HG02571 (cell line): ENCODE measurements around the gene CLPTM1.

Experiments
- ATAC-seq: cut with Tn5 transposase; IDR thresholded peaks from one replicate; pipeline ENCODE4 v1.9.1; 2021; ENCODE audit warnings: mild to moderate bottlenecking, moderate library complexity; ENCODE audit not compliant: unreplicated experiment

CLPTM1 gene

DNA sequence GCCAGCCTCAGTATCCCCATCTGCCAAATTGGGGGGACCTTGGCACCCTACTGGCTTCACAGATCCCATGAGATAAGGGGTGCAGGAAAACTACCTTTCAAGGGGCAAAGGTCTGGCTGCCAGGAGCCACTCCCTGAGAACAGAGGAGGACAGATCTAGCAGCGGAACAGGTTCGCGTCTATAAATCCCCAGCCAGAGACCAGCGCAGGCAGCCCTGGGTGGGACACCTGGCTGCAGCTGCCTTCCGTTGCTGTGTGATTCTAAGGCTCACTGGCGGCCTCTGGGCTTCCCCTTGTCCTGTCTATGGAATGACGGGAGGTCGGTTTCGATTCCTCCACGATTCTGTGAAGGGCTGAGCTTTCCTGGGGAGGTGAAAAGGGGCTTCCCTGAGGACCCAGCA is 53.4 kb downstream of the CLPTM1 start:
- ATAC-seq: no peak

DNA sequence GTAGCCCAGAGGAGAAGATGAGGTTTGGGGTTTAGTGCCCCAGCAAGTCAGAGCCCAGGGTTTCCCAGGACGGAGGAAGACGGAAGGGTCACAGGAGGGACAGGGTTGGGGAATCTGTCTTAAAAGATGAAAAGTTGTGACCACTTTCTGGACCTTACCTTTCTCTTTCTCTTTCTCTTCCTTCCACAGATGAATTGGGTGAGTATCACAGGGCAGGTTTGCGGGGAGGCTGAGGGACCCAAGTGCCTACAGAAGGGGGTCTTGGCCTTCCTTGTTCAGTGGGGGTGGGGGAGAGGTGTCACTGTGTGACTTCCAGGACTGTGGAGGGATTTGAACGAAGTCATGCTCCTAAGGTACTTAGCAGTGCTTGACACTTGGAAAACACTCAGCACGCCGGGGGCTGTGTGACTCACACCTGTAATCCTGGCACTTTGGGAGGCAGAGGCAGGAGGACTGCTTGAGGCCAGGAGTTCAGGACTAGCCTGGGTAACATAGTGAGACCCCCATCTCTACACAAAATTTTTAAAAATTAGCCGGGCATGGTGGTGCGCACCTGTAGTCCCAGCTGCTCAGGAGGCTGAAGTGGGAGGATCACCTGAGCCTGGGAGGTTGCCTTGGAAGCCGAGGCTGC is 54.6 kb downstream of the CLPTM1 start:
- no peak for ATAC-seq

DNA sequence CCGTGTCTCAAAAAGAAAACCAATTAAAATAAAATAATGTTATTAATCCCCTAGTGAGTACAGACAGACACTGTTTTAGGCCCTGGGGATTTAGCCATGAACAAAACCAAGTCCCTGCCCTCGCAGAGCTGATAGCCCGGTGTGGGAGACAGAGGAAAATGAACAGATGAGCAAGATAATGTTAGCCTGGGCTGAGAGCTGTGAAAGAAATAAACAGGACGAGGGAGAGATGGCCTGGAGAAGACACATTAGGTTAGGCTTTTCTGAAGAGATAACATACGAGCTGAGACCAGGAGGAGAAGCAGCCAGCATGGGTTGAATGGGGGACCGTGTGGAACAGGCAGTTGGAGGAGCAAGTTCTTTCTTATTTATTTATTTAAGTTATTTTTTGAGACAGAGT is 55.1 kb downstream of the CLPTM1 start:
- no peak for ATAC-seq

DNA sequence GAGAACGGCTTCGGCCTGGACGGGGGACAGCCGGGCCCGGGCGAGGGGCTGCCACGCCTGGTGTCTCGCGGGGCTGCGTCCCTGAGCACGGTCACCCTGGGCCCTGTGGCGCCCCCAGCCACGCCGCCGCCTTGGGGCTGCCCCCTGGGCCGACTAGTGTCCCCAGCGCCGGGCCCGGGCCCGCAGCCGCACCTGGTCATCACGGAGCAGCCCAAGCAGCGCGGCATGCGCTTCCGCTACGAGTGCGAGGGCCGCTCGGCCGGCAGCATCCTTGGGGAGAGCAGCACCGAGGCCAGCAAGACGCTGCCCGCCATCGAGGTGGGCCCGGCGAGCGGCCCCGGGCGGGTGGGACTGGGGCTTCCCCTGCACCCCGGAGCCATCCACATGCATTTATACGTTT is 56.8 kb downstream of the CLPTM1 start:
- ATAC-seq: no peak

DNA sequence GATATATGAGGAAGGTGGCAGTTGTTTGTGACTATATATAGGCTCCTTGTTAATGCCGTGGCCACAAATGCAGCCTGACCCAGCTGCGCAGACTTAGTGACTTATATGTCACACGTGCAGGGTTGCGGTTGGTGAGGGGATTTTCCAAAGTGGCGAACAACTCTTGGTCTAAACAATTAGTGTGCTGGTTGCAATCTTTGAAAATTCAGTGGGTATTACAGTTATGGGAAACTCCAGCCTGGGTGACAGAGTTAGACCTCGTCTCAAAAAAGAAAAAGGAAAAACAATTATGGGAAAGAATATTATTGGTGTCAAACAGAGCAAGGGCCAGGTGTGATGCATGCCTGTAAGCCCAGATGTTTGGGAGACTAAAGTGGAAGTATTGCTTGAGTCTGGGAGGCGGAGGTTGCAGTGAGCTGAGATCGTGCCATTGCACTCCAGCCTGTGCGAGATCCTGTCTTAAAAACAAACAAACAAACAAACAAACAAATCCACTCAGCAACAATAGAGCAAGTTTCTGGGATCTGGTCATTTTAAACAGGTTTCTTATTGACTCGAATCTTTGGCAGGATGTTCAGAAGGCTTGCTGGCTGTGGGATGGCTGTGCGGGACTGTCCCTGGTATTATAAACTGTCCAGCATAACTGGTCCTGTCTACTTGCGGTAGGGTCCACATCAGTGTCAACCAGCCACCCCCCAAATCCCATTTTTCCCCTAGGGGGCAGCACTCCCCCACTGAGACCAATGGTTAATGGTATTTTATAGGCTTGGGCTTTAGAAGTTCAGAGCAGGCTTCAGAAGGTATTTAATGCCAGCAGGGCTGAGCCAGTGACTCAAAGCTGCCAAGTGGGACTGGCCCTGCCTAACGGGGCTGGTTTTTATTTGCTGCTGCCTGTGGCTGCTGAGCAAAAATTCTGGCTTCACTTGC is 61.5 kb downstream of the CLPTM1 start:
- peak; percentile 69 for ATAC-seq

DNA sequence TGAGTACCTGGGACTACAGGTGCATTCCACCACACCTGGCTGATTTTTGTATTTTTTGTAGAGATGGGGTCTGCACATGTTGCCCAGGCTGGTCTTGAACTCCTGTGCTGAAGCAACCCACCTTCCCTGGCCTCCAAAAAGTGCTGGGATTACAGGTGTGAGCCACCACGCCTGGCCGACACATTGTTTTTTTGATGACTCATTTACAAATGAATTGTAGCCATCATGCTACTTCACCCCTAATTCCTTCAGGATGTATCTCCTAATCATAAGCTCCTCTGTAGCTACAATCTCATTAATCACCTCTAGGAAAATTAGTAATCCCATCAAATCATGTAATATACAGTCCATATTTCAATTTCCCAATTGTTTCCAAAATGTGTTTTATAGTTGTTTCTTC is 64.0 kb downstream of the CLPTM1 start:
- ATAC-seq: no peak

DNA sequence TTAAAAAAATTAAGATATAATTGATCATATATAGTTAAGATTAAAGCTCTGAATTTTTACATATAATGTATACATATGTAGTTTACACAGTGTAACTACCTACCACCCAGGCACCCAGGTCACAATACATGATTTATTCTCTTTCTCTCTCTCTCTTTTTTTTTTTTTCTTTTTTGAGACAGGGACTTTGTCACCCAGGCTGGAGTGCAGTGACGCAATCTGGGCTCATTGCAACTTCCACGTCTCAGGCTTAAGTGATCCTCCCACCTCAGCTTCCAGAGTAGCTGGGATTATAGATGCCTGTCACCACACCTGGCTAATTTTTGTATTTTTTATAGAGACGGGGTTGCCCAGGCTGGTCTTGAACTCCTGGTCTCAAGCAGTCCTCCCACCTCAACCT is 64.9 kb downstream of the CLPTM1 start:
- ATAC-seq: no peak

DNA sequence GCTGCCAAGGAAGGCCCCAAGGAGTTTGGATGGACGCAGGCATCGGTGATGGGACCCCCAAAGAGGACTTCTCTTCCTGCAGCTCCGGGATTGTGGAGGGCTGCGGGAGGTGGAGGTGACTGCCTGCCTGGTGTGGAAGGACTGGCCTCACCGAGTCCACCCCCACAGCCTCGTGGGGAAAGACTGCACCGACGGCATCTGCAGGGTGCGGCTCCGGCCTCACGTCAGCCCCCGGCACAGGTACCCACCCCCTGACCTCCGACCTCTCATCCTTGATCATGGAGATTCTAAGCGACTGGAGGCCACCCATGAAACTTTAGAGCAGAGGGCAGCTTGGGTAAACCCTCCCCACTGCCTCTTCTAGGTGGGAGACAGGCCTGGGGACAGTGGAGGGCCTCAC is 66.8 kb downstream of the CLPTM1 start:
- no peak for ATAC-seq

DNA sequence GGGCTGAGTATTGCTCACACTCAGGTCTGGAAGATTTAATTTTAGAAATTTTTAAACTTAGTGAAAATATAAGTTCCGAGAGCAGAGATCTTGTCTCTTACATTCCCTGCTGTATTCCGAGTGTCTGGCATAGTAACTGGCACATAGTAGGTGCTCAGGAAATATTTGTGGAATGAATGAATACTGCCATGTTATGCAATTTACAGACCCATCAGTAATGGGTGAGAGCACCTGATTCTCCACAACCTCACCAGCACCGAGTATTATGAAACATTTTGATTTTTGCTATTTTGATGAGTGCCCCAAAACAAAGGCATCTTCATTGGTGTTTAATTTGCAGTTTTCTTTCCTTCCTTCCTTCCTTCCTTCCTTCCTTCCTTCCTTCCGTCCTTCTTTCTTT is 67.9 kb downstream of the CLPTM1 start:
- no peak for ATAC-seq

DNA sequence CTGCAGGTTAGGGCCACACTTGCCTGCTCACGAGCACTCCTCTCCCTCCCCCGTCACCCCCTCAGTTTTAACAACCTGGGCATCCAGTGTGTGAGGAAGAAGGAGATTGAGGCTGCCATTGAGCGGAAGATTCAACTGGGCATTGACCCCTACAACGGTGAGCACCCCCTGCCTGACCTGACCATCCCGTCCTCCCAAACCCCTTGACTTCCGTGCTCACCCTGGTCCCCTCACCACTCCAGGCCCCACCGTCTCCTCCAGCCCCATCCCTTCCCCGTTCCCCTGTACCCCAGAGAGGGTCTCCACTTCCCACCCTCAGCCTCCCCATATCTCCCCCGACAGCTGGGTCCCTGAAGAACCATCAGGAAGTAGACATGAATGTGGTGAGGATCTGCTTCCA is 70.1 kb downstream of the CLPTM1 start:
- no peak for ATAC-seq

DNA sequence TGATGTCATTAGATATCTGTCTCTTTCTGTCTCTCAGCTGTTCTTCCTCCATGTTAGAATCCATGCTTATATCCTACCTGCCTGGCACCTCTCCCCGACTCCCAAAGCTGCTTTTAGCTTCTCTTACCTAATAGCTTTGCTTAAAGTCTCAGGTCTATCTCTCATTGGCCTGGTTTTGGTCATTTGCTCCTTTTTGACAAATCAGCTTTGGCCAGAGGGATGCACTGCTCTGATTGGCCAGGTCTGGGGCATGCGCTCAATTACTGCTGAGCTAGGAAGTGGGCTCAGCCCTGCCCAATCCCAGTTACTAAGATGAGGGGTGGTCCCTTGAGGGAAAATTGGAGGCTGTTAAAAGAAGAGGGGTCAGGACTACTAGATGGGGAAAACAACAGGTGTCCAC is 72.2 kb downstream of the CLPTM1 start:
- ATAC-seq: no peak

DNA sequence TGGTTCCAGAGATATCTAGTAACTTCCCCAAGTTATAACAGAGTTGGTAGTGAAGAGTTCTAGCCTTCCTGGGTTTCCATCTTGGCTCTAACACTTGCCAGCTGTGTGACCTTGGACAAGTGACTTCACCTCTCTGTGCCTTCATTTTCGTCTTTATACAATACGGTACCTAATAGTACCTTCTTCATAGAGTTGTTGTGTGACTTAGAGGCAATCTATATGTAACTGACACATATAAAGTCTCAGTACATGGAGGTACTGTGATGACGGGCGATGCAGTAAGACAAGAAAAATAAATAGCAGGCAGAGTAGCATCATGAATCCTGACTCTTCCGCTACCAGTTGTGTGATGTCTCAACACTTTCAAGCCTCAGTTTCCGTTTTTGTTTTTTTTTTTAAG is 75.6 kb downstream of the CLPTM1 start:
- no peak for ATAC-seq

DNA sequence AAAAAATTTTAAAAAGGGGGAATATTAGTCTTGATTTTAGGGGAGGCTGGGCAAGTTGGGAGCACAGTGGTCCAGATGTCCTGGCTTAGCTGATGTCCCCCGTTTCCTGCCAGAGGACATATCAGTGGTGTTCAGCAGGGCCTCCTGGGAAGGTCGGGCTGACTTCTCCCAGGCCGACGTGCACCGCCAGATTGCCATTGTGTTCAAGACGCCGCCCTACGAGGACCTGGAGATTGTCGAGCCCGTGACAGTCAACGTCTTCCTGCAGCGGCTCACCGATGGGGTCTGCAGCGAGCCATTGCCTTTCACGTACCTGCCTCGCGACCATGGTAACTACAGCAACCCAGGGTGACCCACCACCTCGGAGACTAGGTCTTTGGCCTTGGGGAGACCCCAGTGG is 77.2 kb downstream of the CLPTM1 start:
- ATAC-seq: no peak

DNA sequence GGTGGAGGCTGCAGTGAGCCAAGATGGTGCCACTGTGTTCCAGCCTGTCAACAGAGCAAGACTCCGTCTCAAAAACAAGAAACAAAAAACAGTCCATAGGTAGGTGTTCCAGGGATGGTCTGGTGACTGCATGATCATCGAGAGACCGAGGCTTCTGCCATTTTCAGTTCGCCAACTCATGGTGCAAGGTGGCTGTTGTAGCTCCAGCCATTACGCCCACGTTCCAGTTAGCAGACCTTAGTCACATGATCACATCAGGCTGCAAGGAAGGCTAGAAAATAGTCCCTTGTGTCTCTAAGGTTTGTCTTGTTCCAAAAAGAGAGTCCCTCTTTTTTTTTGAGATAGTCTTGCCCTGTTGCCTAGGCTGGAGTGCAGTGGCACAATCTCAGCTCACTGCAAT is 80.6 kb downstream of the CLPTM1 start:
- no peak for ATAC-seq

DNA sequence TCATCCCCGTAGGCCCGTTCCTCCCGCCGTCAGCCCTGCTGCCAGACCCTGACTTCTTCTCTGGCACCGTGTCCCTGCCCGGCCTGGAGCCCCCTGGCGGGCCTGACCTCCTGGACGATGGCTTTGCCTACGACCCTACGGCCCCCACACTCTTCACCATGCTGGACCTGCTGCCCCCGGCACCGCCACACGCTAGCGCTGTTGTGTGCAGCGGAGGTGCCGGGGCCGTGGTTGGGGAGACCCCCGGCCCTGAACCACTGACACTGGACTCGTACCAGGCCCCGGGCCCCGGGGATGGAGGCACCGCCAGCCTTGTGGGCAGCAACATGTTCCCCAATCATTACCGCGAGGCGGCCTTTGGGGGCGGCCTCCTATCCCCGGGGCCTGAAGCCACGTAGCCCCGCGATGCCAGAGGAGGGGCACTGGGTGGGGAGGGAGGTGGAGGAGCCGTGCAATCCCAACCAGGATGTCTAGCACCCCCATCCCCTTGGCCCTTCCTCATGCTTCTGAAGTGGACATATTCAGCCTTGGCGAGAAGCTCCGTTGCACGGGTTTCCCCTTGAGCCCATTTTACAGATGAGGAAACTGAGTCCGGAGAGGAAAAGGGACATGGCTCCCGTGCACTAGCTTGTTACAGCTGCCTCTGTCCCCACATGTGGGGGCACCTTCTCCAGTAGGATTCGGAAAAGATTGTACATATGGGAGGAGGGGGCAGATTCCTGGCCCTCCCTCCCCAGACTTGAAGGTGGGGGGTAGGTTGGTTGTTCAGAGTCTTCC is 82.4 kb downstream of the CLPTM1 start:
- no peak for ATAC-seq

DNA sequence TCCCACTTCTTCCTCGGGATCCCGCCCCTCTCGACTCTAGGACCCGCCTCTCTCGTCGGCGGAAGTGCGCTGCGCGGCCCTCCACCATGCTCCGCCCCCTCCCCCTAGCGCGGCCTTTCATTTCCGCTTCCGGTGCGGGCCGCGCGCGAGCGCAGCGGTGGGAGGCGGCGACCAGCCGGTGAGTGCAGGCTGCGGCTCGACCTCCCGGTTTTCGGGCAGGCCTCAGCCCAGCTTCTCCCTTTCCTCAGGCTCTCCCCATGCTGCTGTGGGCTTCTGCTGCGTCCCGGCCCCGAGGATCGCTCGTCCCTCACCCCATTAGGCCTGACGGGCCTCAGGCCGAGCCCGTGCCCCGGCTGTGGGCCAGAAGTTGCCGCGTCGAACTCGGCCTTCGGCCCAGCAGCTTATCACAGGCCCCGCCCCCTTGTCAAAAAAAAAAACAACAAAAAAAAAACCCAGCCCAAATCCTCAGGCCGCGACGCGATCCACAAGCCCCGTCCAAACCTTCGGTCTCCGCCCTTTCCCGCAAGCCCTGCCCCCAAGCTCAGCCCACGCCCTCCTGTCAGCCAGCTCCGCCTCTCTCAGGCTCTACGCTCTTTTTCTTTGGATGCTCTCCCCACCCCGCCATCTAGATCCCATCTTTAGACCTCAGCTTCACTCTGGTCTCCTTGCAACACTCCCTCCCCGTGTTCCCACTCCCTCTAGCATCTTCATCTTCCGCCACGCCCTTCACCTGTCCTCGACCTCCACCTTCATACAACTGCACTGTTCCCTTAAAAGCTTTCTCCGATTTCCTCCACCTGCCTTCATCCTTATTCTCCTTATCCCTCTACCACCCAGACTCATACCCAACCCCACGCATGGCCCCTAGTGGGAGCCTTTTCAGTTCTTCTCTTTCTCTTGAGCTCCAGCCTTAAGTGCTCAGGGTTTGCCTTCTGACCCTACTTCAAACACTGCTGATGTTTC is 84.0 kb downstream of the CLPTM1 start, which contains the start of gene CLASRP:
Gene CLASRP, plus strand, starts transcription at position 115 of the 963 bp plus-strand sequence. CDS start 1,168 bp downstream, outside the sequence.
- ATAC-seq: peak; percentile 79

DNA sequence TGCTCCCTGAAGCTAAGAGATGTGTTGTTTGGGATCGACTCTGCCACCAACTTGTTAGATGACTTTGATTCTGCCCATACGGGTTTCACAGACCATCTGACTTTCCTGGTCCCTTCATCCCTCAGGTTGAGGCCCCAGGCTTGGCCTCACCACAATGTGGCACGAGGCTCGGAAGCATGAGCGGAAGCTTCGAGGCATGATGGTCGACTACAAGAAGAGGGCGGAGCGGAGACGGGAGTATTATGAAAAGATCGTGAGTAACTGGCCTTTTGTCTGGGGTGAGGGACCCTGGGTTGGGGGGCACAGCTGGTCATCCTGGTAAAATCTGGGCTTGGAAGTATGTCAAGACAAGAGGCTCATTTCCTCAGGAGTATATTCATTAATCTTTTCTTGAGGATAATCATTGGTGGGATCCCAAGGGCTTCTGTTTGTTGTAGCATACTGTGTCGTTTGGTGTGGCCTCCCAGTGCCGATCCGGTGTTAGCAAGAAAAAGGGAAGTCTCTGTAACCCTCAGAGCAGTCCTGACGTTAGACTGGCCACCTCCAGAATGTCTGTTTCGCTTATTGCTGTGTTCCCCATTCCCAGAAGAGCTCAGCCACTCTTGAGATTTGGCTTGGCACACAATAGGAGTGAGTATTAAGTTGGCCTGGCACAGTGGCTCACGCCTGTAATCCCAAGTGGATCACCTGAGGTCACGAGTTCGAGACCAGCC is 85.0 kb downstream of the CLPTM1 start:
- no peak for ATAC-seq

DNA sequence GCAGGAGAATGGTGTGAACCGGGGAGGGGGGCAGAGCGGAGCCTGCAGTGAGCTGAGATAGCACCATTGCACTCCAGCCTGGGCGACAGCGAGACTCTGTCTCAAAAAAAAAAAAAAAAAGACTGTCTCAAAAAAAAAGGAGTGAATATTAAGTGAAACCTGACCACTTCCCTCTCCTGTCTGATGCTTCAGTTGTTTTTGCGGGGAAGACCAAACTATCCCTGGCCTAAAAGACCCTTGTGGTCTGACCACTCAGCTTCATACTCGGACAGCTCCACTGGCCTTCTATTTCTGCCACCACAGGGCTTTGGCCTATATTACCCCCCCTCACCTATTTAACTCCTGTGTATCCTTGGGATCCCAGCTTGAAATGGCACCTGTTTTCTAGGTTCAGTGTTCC is 85.9 kb downstream of the CLPTM1 start:
- no peak for ATAC-seq
